Kidney epithelial cell (primary cell): ENCODE measurements around the gene WFDC12. TPM values are rescaled to one million over a fixed set of nuclear protein-coding genes. Genes with fewer than 3 reads are reported as not detected.

ENCODE experiments used
- DNase-seq: peaks from one replicate; pipeline ENCODE4 v3.0.0-alpha.2; 2010; ENCODE audit warnings: low read depth
- H3K27me3 ChIP-seq: 2 replicates; pipeline ENCODE4 v1.6.0; 2011; ENCODE audit warnings: low read length; ENCODE audit not compliant: control insufficient read depth, insufficient read depth
- H3K36me3 ChIP-seq: 2 replicates; pipeline ENCODE4 v1.5.1; 2011; ENCODE audit warnings: low read length; ENCODE audit not compliant: control insufficient read depth, insufficient read depth
- H3K4me3 ChIP-seq: 2 replicates; pipeline ENCODE4 v1.5.1; 2011; ENCODE audit warnings: low read depth, mild to moderate bottlenecking, control low read depth, low read length
- CTCF ChIP-seq: IDR thresholded peaks from 2 replicates; pipeline ENCODE4 v1.5.1; 2011; ENCODE audit warnings: mild to moderate bottlenecking, moderate library complexity, low read length, control low read depth, inconsistent platforms; ENCODE audit not compliant: insufficient read depth, poor library complexity, severe bottlenecking
- total RNA-seq: library from RNA; depleted of rRNA; stranded (reverse); fragments of >200 nt; gene quantifications from 2 replicates; pipeline ENCODE4 v1.2.3, GENCODE V29; 2015

Gene WFDC12
- total RNA-seq, 1 donor from 2014 or later = not detected

DNA sequence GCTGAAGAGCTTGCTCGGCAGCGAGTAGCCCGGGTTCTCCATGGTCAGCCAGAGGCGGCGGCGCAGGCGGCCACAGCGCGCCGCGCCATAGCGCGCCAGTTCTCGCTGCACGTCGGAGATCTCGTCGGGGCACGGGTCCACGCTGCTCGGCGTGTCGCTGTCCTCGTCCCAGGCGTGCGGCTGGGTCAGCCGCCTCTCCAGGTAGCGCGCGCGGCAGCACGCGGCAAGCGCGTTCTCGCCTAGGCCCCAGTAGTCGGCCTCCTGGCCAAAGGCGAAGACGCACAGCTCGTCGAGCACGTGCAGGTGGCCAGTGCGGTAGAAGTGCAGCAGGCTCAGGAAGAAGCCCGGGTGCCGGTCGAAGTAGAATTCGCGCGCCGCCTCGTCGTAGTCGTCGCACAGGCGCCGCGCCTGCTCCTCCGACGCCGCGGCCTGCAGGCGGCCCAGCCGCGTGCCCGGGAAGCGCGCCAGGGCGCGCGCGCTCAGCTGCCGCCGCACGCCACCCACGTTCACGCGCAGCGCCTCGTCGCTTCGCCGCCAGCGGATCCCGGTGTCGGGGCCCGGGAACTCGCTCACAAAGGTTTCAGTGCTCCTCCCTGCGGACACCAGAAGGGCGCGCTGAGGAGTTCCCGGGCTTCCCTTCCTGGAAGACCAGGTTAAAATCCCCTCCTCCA is 26.0 kb downstream of the WFDC12 start:
- Histone ChIP-seq H3K36me3 (no peaks in the 10 kb centered on the region), H3K27me3 (peaks cover 11% of the 10 kb centered on the region), H3K4me3 (peak overlapping the region; percentile 22)
- no peak for DNase-seq
- TF ChIP-seq CTCF = peak; percentile 43

GRCh38 chr20:45097485-45098102 is 26.7 kb downstream of the WFDC12 start:
- no peaks in the 10 kb centered on the region for H3K36me3 ChIP-seq
- H3K27me3 ChIP-seq = peaks cover 11% of the 10 kb centered on the region
- peak overlapping the region; percentile 22 for H3K4me3 ChIP-seq
- DNase-seq = no peak
- peak; percentile 64 for TF ChIP-seq CTCF

DNA sequence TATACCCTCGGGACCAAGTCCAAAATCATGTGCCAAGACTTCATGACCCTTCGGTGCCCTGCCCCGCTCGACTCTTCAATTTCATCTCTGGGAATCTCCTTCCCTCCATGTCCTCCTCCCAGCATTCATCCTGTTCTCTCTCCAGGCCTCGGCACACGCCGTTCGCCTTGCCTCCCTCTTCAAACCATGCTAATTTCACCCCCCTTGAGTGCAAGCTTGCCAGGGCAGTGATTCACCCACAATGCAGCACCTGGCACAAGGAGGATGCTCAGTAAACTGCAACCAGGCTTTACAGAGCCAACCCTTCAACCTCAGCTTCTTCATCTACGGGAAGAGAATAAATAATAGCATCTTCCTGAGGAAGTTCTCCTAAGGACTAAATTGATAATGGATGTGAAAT is 27.5 kb downstream of the WFDC12 start:
- no peak for TF ChIP-seq CTCF
- no peaks in the 10 kb centered on the region for H3K36me3 ChIP-seq
- H3K27me3 ChIP-seq = peaks cover 11% of the 10 kb centered on the region
- DNase-seq = no peak
- no peak overlapping the region for H3K4me3 ChIP-seq

DNA sequence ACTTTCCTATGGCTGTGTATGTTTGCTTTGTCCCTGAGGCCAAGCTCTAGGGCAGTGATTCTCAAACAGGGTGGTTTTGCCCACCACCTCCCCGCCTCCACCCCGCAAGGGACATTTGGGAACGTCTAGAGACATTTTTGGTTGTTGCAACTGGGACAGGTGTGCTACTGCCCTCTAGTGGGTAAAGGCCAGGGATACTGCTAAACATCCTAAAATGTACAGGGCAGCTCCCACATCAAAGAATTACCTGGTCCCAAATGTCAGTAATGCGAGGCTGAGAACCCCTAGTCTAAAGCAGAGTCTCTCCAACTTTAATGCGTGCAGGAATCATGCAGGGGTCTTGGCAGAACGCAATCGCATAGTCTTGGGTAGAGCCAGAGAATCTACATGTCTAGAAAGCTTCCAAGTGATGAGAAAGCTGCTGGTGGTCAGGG is 28.4 kb downstream of the WFDC12 start:
- peak; percentile 84 for TF ChIP-seq CTCF
- peaks cover 11% of the 10 kb centered on the region for H3K27me3 ChIP-seq
- no peak overlapping the region for H3K4me3 ChIP-seq
- no peaks in the 10 kb centered on the region for H3K36me3 ChIP-seq
- DNase-seq = no peak

DNA sequence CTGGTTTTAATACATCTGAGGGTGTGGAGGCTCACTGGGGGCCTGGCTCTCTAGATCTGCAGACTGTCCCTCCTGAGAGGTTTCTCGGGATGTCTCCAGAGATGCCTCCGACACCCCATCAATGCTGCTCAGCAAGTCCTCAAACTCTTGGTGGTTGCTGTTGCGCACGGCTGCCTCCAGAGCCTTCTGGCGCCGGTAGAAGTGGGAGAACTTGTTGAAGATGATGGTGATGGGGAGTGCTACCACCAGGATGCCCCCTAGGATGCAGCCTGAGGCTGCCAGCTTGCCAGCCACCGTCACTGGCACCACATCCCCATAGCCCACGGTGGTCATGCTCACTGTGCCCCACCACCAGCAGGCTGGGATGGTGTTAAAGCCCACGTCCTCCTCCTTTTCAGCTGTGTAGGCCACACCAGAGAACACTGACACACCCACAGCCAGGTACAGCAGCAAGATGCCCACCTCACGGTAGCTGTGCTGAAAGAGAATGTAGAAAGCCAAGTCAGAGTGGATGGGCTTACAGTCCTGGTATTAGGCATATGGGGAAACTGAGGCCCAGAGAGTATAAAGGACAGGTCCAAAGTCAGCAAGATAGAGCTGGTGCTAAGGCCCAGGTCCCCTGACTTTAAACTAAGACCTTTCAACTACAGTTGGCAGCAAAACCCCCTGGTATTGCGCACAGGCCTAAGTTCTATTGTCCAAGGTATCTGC is 29.2 kb downstream of the WFDC12 start:
- no peak for TF ChIP-seq CTCF
- Histone ChIP-seq H3K4me3 (no peak overlapping the region), H3K27me3 (peaks cover 8% of the 10 kb centered on the region), H3K36me3 (no peaks in the 10 kb centered on the region)
- no peak for DNase-seq
